MM.1S (cell line): ENCODE results near the gene NAA15.
"Not testable (repeated sequence)": the region's sequence is repeated elsewhere in the genome, so short reads cannot be mapped to it uniquely, and the experiment has no call there.

Source experiments
- DNase-seq: peaks from one replicate; pipeline ENCODE4 v3.0.0-alpha.2; 2015
- H2AFZ ChIP-seq: fragments of 300-600 bp; sonication (generic); 2 replicates; pipeline ENCODE4 v1.6.0; 2016; ENCODE audit warnings: antibody characterized with exemption, low read length
- H3F3A ChIP-seq: fragments of 300-600 bp; sonication (generic); 2 replicates; pipeline ENCODE4 v1.6.1; 2016; ENCODE audit warnings: mild to moderate bottlenecking, antibody characterized with exemption, low read length, moderate library complexity, mixed read lengths; ENCODE audit not compliant: insufficient read depth
- H3K27ac ChIP-seq: fragments of 300-600 bp; sonication (generic); 2 replicates; pipeline ENCODE4 v1.5.1; 2016; ENCODE audit warnings: mild to moderate bottlenecking, low read length
- H3K27me3 ChIP-seq: fragments of 300-600 bp; sonication (generic); replicated peaks from 2 replicates; pipeline ENCODE4 v1.6.0; 2016; ENCODE audit warnings: low read length; ENCODE audit not compliant: insufficient read depth
- H3K36me3 ChIP-seq: fragments of 300-600 bp; sonication (generic); replicated peaks from 2 replicates; pipeline ENCODE4 v1.6.1; 2016; ENCODE audit warnings: mild to moderate bottlenecking, low read length, mixed read lengths; ENCODE audit not compliant: insufficient read depth
- H3K4me1 ChIP-seq: fragments of 300-600 bp; sonication (generic); 2 replicates; pipeline ENCODE4 v1.6.1; 2016; ENCODE audit warnings: low read length, mixed read lengths
- H3K4me2 ChIP-seq: fragments of 300-600 bp; sonication (generic); 2 replicates; pipeline ENCODE4 v1.6.0; 2016; ENCODE audit warnings: low read depth, low read length
- H3K4me3 ChIP-seq: fragments of 300-600 bp; sonication (generic); 2 replicates; pipeline ENCODE4 v1.5.1; 2016; ENCODE audit warnings: low read length, mixed read lengths
- H3K79me2 ChIP-seq: fragments of 300-600 bp; sonication (generic); 2 replicates; pipeline ENCODE4 v1.6.1; 2016; ENCODE audit warnings: mixed run types, low read length, mixed read lengths
- H3K9ac ChIP-seq: fragments of 300-600 bp; sonication (generic); 2 replicates; pipeline ENCODE4 v1.6.1; 2016; ENCODE audit warnings: low read length, mixed read lengths
- H3K9me2 ChIP-seq: fragments of 300-600 bp; sonication (generic); replicated peaks from 2 replicates; pipeline ENCODE4 v1.6.1; 2016; ENCODE audit warnings: mild to moderate bottlenecking, low read length, mixed read lengths; ENCODE audit not compliant: insufficient read depth
- H3K9me3 ChIP-seq: fragments of 300-600 bp; sonication (generic); replicated peaks from 2 replicates; pipeline ENCODE4 v1.6.1; 2016; ENCODE audit warnings: mild to moderate bottlenecking, low read length, mixed read lengths; ENCODE audit not compliant: insufficient read depth
- H4K20me1 ChIP-seq: fragments of 300-600 bp; sonication (generic); 2 replicates; pipeline ENCODE4 v1.6.1; 2016; ENCODE audit warnings: mild to moderate bottlenecking, low read length, moderate library complexity, mixed read lengths; ENCODE audit not compliant: insufficient read depth
- CTCF ChIP-seq: fragments of 300-600 bp; sonication (generic); IDR thresholded peaks from 2 replicates; pipeline ENCODE4 v1.5.1; 2016; ENCODE audit warnings: antibody characterized with exemption, low read length, mixed read lengths
- EZH2 ChIP-seq: fragments of 300-600 bp; sonication (generic); optimal IDR thresholded peaks from 2 replicates; pipeline ENCODE3; 2017; ENCODE audit warnings: low read depth, mild to moderate bottlenecking, antibody characterized with exemption, low read length, mixed read lengths
- EZH2phosphoT487 ChIP-seq: fragments of 300-600 bp; sonication (generic); IDR thresholded peaks from 2 replicates; pipeline ENCODE4 v1.6.1; 2018; ENCODE audit warnings: antibody characterized with exemption, low read length

The NAA15 gene

GRCh38 chr4:139301113-139301820 is at the start of gene NAA15:
Gene NAA15, plus strand, starts transcription at chr4:139301505. Its CDS starts 273 bp downstream, at chr4:139301778.
- peak within 1 kb of the TSS; percentile 76 for H3K4me2 ChIP-seq
- H3K27me3 ChIP-seq, result no peaks in the 10 kb centered on the region
- H3K27ac ChIP-seq, result peak within 1 kb of the TSS; percentile 82
- H4K20me1 ChIP-seq, result peaks cover 21% of the 10 kb centered on the region
- H3K4me1 ChIP-seq, result peaks cover 25% of the 10 kb centered on the region
- H3K36me3 ChIP-seq, result no peaks in the 10 kb centered on the region
- peak within 1 kb of the TSS; percentile 92 for H3K9ac ChIP-seq
- peak within 1 kb of the TSS; percentile 95 for H3K4me3 ChIP-seq
- H3F3A ChIP-seq, result peaks cover 34% of the 10 kb centered on the region
- peaks cover 79% of the 10 kb centered on the region for H3K79me2 ChIP-seq
- no peaks in the 10 kb centered on the region for H3K9me2 ChIP-seq
- peak within 1 kb of the TSS; percentile 88 for H2AFZ ChIP-seq
- peak; percentile 99 for DNase-seq
- TF ChIP-seq EZH2phosphoT487 (no peak), EZH2 (no peak), CTCF (no peak)
- H3K9me3 ChIP-seq, result no peaks in the 10 kb centered on the region

- no peak for DNase-seq
- Histone ChIP-seq H3K27me3 (no peaks in the 10 kb centered on the region), H3K79me2 (no peaks in the 10 kb centered on the region), H3K4me1 (no peaks in the 10 kb centered on the region), H3F3A (no peaks in the 10 kb centered on the region), H2AFZ (no peak overlapping the region), H3K9me3 (no peaks in the 10 kb centered on the region), H3K4me3 (no peak overlapping the region), H3K9me2 (no peaks in the 10 kb centered on the region), H3K9ac (no peak overlapping the region), H3K36me3 (no peaks in the 10 kb centered on the region), H4K20me1 (no peaks in the 10 kb centered on the region), H3K27ac (no peak overlapping the region), H3K4me2 (no peak overlapping the region)
- TF ChIP-seq EZH2phosphoT487 (no peak), CTCF (no peak), EZH2 (no peak)
These were observed 48.3 kb upstream of the NAA15 start for GRCh38 chr4:139253046-139253445.

GRCh38 chr4:139253713-139254112 is 47.6 kb upstream of the NAA15 start:
- H4K20me1 ChIP-seq, result no peaks in the 10 kb centered on the region
- H3K4me1 ChIP-seq, result no peaks in the 10 kb centered on the region
- no peaks in the 10 kb centered on the region for H3K9me3 ChIP-seq
- no peaks in the 10 kb centered on the region for H3K9me2 ChIP-seq
- H3K36me3 ChIP-seq, result no peaks in the 10 kb centered on the region
- H3K4me2 ChIP-seq, result no peak overlapping the region
- H3F3A ChIP-seq, result no peaks in the 10 kb centered on the region
- no peak for DNase-seq
- H3K27ac ChIP-seq, result no peak overlapping the region
- no peak overlapping the region for H3K9ac ChIP-seq
- no peak overlapping the region for H3K4me3 ChIP-seq
- no peak for TF ChIP-seq EZH2
- no peak for TF ChIP-seq EZH2phosphoT487
- no peak for TF ChIP-seq CTCF
- no peaks in the 10 kb centered on the region for H3K79me2 ChIP-seq
- H3K27me3 ChIP-seq, result no peaks in the 10 kb centered on the region
- H2AFZ ChIP-seq, result no peak overlapping the region

DNA sequence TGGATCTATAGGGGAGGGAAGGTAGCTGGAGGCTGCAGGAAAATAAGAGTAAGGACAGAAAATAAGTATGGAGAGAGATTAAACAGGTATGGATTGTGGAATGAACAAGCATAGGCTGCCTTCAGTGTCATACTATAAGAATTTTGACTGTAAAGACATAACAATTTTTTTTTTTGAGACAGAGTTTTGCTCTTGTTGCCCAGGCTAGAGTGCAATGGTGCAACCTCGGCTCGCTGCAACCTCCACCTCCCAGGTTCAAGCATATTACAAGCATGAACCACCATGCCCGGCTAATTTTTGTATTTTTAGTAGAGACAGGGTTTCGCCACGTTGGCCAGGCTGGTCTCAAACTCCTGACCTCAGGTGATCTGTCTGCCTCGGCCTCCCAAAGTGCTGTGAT is 45.7 kb upstream of the NAA15 start:
- not testable (repeated sequence) for H2AFZ ChIP-seq, H3K27me3 ChIP-seq, H3F3A ChIP-seq, H3K79me2 ChIP-seq, H4K20me1 ChIP-seq, H3K36me3 ChIP-seq, H3K4me2 ChIP-seq, H3K4me3 ChIP-seq, DNase-seq, H3K4me1 ChIP-seq, H3K9ac ChIP-seq, H3K27ac ChIP-seq, H3K9me2 ChIP-seq, H3K9me3 ChIP-seq
